ENCODE measurements around the gene YPEL3. TPM values are rescaled to one million over a fixed set of nuclear protein-coding genes. Genes with fewer than 3 reads are reported as not detected.
A peak's percentile ranks its signal among the peaks of the same experiment; 100 is the strongest.

The YPEL3 gene
- total RNA-seq, 1 donor from 2014 or later = 6.8 TPM

GRCh38 chr16:30068750-30069610 is 27.0 kb downstream of the YPEL3 start:
- peaks cover 69% of the 10 kb centered on the region for H3F3A ChIP-seq (ENCODE audit: low read depth)
- H4K20me1 ChIP-seq (ENCODE audit: low read depth) = peaks cover 54% of the 10 kb centered on the region
- Mint-ChIP-seq H3K4me1 (peaks cover 33% of the 10 kb centered on the region), H3K36me3 (peaks cover 37% of the 10 kb centered on the region), H3K4me3 (peak overlapping the region; percentile 72), H3K27ac (no peak overlapping the region), H3K27me3 (ENCODE audit: insufficient read depth, low read depth) (peaks cover 6% of the 10 kb centered on the region), H3K9me3 (no peaks in the 10 kb centered on the region)
- TF ChIP-seq, protein P1, sequence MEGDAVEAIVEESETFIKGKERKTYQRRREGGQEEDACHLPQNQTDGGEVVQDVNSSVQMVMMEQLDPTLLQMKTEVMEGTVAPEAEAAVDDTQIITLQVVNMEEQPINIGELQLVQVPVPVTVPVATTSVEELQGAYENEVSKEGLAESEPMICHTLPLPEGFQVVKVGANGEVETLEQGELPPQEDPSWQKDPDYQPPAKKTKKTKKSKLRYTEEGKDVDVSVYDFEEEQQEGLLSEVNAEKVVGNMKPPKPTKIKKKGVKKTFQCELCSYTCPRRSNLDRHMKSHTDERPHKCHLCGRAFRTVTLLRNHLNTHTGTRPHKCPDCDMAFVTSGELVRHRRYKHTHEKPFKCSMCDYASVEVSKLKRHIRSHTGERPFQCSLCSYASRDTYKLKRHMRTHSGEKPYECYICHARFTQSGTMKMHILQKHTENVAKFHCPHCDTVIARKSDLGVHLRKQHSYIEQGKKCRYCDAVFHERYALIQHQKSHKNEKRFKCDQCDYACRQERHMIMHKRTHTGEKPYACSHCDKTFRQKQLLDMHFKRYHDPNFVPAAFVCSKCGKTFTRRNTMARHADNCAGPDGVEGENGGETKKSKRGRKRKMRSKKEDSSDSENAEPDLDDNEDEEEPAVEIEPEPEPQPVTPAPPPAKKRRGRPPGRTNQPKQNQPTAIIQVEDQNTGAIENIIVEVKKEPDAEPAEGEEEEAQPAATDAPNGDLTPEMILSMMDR (IDR thresholded peaks at IDR 0.05) = peak; percentile 41
- TF ChIP-seq EZH2 (IDR thresholded peaks at IDR 0.05) = no peak
- H3K36me3 ChIP-seq = peaks cover 13% of the 10 kb centered on the region
- no peak overlapping the region for H3K9ac ChIP-seq
- no peak overlapping the region for H2AFZ ChIP-seq (replicated peaks)
- H3K4me1 ChIP-seq = peaks cover 17% of the 10 kb centered on the region
- H3K4me2 ChIP-seq = no peak overlapping the region
- peaks cover 56% of the 10 kb centered on the region for H3K79me2 ChIP-seq (ENCODE audit: low read depth)
- DNase-seq (ENCODE audit: low spot score) = peak; percentile 39
- H3K27me3 ChIP-seq = no peaks in the 10 kb centered on the region
- no peaks in the 10 kb centered on the region for H3K9me3 ChIP-seq (ENCODE audit: low read depth)
- H3K4me3 ChIP-seq = no peak overlapping the region
- no peak overlapping the region for H3K27ac ChIP-seq

GRCh38 chr16:30068333-30068732 is 27.7 kb downstream of the YPEL3 start:
- Histone ChIP-seq H3K9me3 (ENCODE audit: low read depth) (no peaks in the 10 kb centered on the region), H3K27ac (no peak overlapping the region), H4K20me1 (ENCODE audit: low read depth) (peaks cover 54% of the 10 kb centered on the region), H3K4me2 (no peak overlapping the region), H3K4me3 (no peak overlapping the region), H3K27me3 (no peaks in the 10 kb centered on the region), H3K36me3 (peaks cover 13% of the 10 kb centered on the region), H3F3A (ENCODE audit: low read depth) (peaks cover 70% of the 10 kb centered on the region), H3K4me1 (peaks cover 24% of the 10 kb centered on the region), H3K9ac (no peak overlapping the region), H2AFZ (replicated peaks) (no peak overlapping the region), H3K79me2 (ENCODE audit: low read depth) (peaks cover 60% of the 10 kb centered on the region)
- H3K36me3 Mint-ChIP-seq = peaks cover 37% of the 10 kb centered on the region
- H3K9me3 Mint-ChIP-seq = no peaks in the 10 kb centered on the region
- peak overlapping the region; percentile 72 for H3K4me3 Mint-ChIP-seq
- peaks cover 6% of the 10 kb centered on the region for H3K27me3 Mint-ChIP-seq (ENCODE audit: insufficient read depth, low read depth)
- no peak for DNase-seq (ENCODE audit: low spot score)
- TF ChIP-seq EZH2phosphoT487 (IDR thresholded peaks at IDR 0.05) (no peak), EZH2 (IDR thresholded peaks at IDR 0.05) (no peak)
- TF ChIP-seq, protein P1 (IDR thresholded peaks at IDR 0.05) = no peak
- peaks cover 40% of the 10 kb centered on the region for H3K4me1 Mint-ChIP-seq
- H3K27ac Mint-ChIP-seq = no peak overlapping the region

GRCh38 chr16:30067584-30067916 is 28.5 kb downstream of the YPEL3 start:
- Histone ChIP-seq H3F3A (ENCODE audit: low read depth) (peaks cover 69% of the 10 kb centered on the region), H3K27me3 (no peaks in the 10 kb centered on the region), H3K36me3 (peaks cover 13% of the 10 kb centered on the region), H3K4me3 (peak overlapping the region; percentile 92), H3K9me3 (ENCODE audit: low read depth) (no peaks in the 10 kb centered on the region), H4K20me1 (ENCODE audit: low read depth) (peaks cover 54% of the 10 kb centered on the region), H3K79me2 (ENCODE audit: low read depth) (peaks cover 65% of the 10 kb centered on the region), H3K27ac (no peak overlapping the region), H2AFZ (replicated peaks) (no peak overlapping the region), H3K4me1 (peaks cover 27% of the 10 kb centered on the region), H3K9ac (no peak overlapping the region), H3K4me2 (peak overlapping the region; percentile 86)
- no peak overlapping the region for H3K27ac Mint-ChIP-seq
- H3K4me1 Mint-ChIP-seq = peaks cover 43% of the 10 kb centered on the region
- peak overlapping the region; percentile 96 for H3K4me3 Mint-ChIP-seq
- TF ChIP-seq, protein P1 (IDR thresholded peaks at IDR 0.05) = no peak
- TF ChIP-seq EZH2 (IDR thresholded peaks at IDR 0.05) (no peak), EZH2phosphoT487 (IDR thresholded peaks at IDR 0.05) (no peak)
- H3K36me3 Mint-ChIP-seq = peaks cover 37% of the 10 kb centered on the region
- DNase-seq (ENCODE audit: low spot score) = no peak
- H3K9me3 Mint-ChIP-seq = no peaks in the 10 kb centered on the region
- H3K27me3 Mint-ChIP-seq (ENCODE audit: insufficient read depth, low read depth) = peaks cover 6% of the 10 kb centered on the region

Data from neural progenitor cell (in vitro differentiated cells).